HG03108 (cell line): Measurements from ENCODE around the gene SURF6.
"Not testable (repeated sequence)": the region's sequence is repeated elsewhere in the genome, so short reads cannot be mapped to it uniquely, and the experiment has no call there.

Experiments
- ATAC-seq: cut with Tn5 transposase; IDR thresholded peaks from one replicate; pipeline ENCODE4 v1.9.1; 2021; ENCODE audit warnings: moderate library complexity; ENCODE audit not compliant: unreplicated experiment

SURF6 gene

GRCh38 chr9:133348718-133349573 lies 13.0 kb upstream of the SURF6 start:
- ATAC-seq, result no peak

- peak; percentile 73 for ATAC-seq
Observed at GRCh38 chr9:133347985-133348717, 12.2 kb upstream of the SURF6 start, which contains the start of the genes MED22 and RPL7A. TSS of gene MED22 (minus strand) at chr9:133348131. CDS start at chr9:133346662, 1,469 bp downstream. TSS of gene RPL7A (plus strand) at chr9:133348218. CDS start at chr9:133348244, 26 bp downstream.

- peak; percentile 12 for ATAC-seq
Observed at GRCh38 chr9:133347515-133347984, 11.6 kb upstream of the SURF6 start.

- no peak for ATAC-seq
Observed at GRCh38 chr9:133346021-133346785, 10.2 kb upstream of the SURF6 start.

- no peak for ATAC-seq
Observed at GRCh38 chr9:133345596-133345995, 9.6 kb upstream of the SURF6 start.

GRCh38 chr9:133344979-133345378 lies 9.0 kb upstream of the SURF6 start:
- ATAC-seq, result no peak

GRCh38 chr9:133344071-133344470 lies 8.1 kb upstream of the SURF6 start:
- ATAC-seq, result no peak

- no peak for ATAC-seq
Observed at GRCh38 chr9:133342570-133342969, 6.6 kb upstream of the SURF6 start.

GRCh38 chr9:133342069-133342406 lies 6.0 kb upstream of the SURF6 start:
- no peak for ATAC-seq

GRCh38 chr9:133341369-133342068 lies 5.5 kb upstream of the SURF6 start:
- no peak for ATAC-seq

- no peak for ATAC-seq
Observed at GRCh38 chr9:133340916-133341315, 4.9 kb upstream of the SURF6 start.

- no peak for ATAC-seq
Observed at GRCh38 chr9:133340256-133340655, 4.3 kb upstream of the SURF6 start.

GRCh38 chr9:133339641-133340040 lies 3.7 kb upstream of the SURF6 start:
- ATAC-seq, result no peak

GRCh38 chr9:133334888-133335287 lies 1.1 kb downstream of the SURF6 start:
- not testable (repeated sequence) for ATAC-seq

GRCh38 chr9:133334161-133334560 lies 1.8 kb downstream of the SURF6 start:
- no peak for ATAC-seq

GRCh38 chr9:133333566-133333965 lies 2.4 kb downstream of the SURF6 start:
- ATAC-seq, result no peak

GRCh38 chr9:133333011-133333410 lies 3.0 kb downstream of the SURF6 start:
- no peak for ATAC-seq

GRCh38 chr9:133332381-133332730 lies 3.6 kb downstream of the SURF6 start:
- no peak for ATAC-seq

- no peak for ATAC-seq
Observed at GRCh38 chr9:133331641-133332380, 4.2 kb downstream of the SURF6 start.

- ATAC-seq, result no peak
Observed at GRCh38 chr9:133331221-133331620, 4.8 kb downstream of the SURF6 start.
